Measurements from ENCODE around the gene SFXN4. TPM values are rescaled to one million over a fixed set of nuclear protein-coding genes. Genes with fewer than 3 reads are reported as not detected.

The SFXN4 gene
- total RNA-seq, 3 donors from 2014 or later (not counting 1 experiment from before 2014, with no cell fraction given): 5.5 to 13.7 (median 8.1) TPM

GRCh38 chr10:119201233-119201632 lies 35.7 kb upstream of the SFXN4 start:
- peaks cover 6% of the 10 kb centered on the region for H3K4me1 ChIP-seq (ENCODE audit: control insufficient read depth, insufficient read depth, low read length)
- Mint-ChIP-seq H3K27ac (no peak overlapping the region), H3K9me3 (no peaks in the 10 kb centered on the region), H3K4me3 (no peak overlapping the region), H3K4me1 (peaks cover 20 to 24% of the 10 kb centered on the region in 2 donors), H3K27me3 (ENCODE audit: low read depth in 2 of 2) (peaks cover 0 to 2% of the 10 kb centered on the region in 2 donors), H3K36me3 (no peaks in the 10 kb centered on the region)
- intact Hi-C loops (cut with micrococcal nuclease): no loop called here
- no peak overlapping the region for H3K27ac ChIP-seq (ENCODE audit: low read length)
- WGBS (ENCODE audit: insufficient coverage): 86% methylated on average over 1 of the region's 1 CpG
- ATAC-seq (no peak), DNase-seq (no peak)
- no peak for TF ChIP-seq CTCF (IDR thresholded peaks at IDR 0.05)
- H3K9me3 ChIP-seq (ENCODE audit: control insufficient read depth, insufficient read depth, low read length): no peaks in the 10 kb centered on the region
- H3K36me3 ChIP-seq (ENCODE audit: control insufficient read depth, insufficient read depth, low read length): no peaks in the 10 kb centered on the region
- H3K27me3 ChIP-seq (ENCODE audit: control insufficient read depth, insufficient read depth, low read length): no peaks in the 10 kb centered on the region
- H3K4me3 ChIP-seq (ENCODE audit: low read length): no peak overlapping the region

GRCh38 chr10:119199231-119199992 lies 33.9 kb upstream of the SFXN4 start:
- peak in 1 of 2 donors; percentile 76 for DNase-seq
- H3K4me1 Mint-ChIP-seq: peaks cover 16 to 20% of the 10 kb centered on the region in 2 donors
- no peak overlapping the region for H3K27ac ChIP-seq (ENCODE audit: low read length)
- peak; percentile 33 for TF ChIP-seq CTCF (IDR thresholded peaks at IDR 0.05)
- H3K36me3 ChIP-seq (ENCODE audit: control insufficient read depth, insufficient read depth, low read length): no peaks in the 10 kb centered on the region
- peak; percentile 57 to 85 (median 57) for ATAC-seq
- no peak overlapping the region for H3K4me3 ChIP-seq (ENCODE audit: low read length)
- no peaks in the 10 kb centered on the region for H3K36me3 Mint-ChIP-seq
- peak overlapping the region in 1 of 2 donors; percentile 29 for H3K27ac Mint-ChIP-seq
- no peak overlapping the region for H3K4me3 Mint-ChIP-seq
- no peaks in the 10 kb centered on the region for H3K9me3 ChIP-seq (ENCODE audit: control insufficient read depth, insufficient read depth, low read length)
- H3K27me3 Mint-ChIP-seq (ENCODE audit: low read depth in 2 of 2): peaks cover 0 to 2% of the 10 kb centered on the region in 2 donors
- no peaks in the 10 kb centered on the region for H3K27me3 ChIP-seq (ENCODE audit: control insufficient read depth, insufficient read depth, low read length)
- no peaks in the 10 kb centered on the region for H3K4me1 ChIP-seq (ENCODE audit: control insufficient read depth, insufficient read depth, low read length)
- 55% methylated on average over 8 of the region's 9 CpGs for WGBS (ENCODE audit: insufficient coverage)
- no peaks in the 10 kb centered on the region for H3K9me3 Mint-ChIP-seq
- intact Hi-C loops (cut with micrococcal nuclease): loop anchor here (1.0 to 2.0 kb wide), 2 partner anchors 218 to 245 kb away; no protein-coding TSS in a partner anchor

- intact Hi-C loops (cut with micrococcal nuclease): loop anchor here (2.0 kb wide), 1 partner anchor 246 kb away; no protein-coding TSS in a partner anchor
- Histone ChIP-seq H3K27ac (ENCODE audit: low read length) (no peak overlapping the region), H3K4me1 (ENCODE audit: control insufficient read depth, insufficient read depth, low read length) (no peaks in the 10 kb centered on the region), H3K27me3 (ENCODE audit: control insufficient read depth, insufficient read depth, low read length) (no peaks in the 10 kb centered on the region), H3K36me3 (ENCODE audit: control insufficient read depth, insufficient read depth, low read length) (no peaks in the 10 kb centered on the region), H3K9me3 (ENCODE audit: control insufficient read depth, insufficient read depth, low read length) (no peaks in the 10 kb centered on the region), H3K4me3 (ENCODE audit: low read length) (no peak overlapping the region)
- Mint-ChIP-seq H3K9me3 (no peaks in the 10 kb centered on the region), H3K27me3 (ENCODE audit: low read depth in 2 of 2) (peaks cover 0 to 2% of the 10 kb centered on the region in 2 donors), H3K27ac (peak overlapping the region; percentile 50 to 75), H3K4me3 (no peak overlapping the region), H3K36me3 (no peaks in the 10 kb centered on the region), H3K4me1 (peaks cover 16 to 20% of the 10 kb centered on the region in 2 donors)
- DNase-seq (peak in 1 of 2 donors; percentile 52), ATAC-seq (no peak)
- TF ChIP-seq CTCF (IDR thresholded peaks at IDR 0.05): peak; percentile 8
- WGBS (ENCODE audit: insufficient coverage): 44% methylated on average over 7 of the region's 7 CpGs
Measured at GRCh38 chr10:119198438-119198837, 32.9 kb upstream of the SFXN4 start.
